H9 (cell line): ENCODE results near the gene GEN1. TPM values are rescaled to one million over a fixed set of nuclear protein-coding genes. Genes with fewer than 3 reads are reported as not detected.
A peak's percentile ranks its signal among the peaks of the same experiment; 100 is the strongest.

ENCODE experiments used
- DNase-seq: peaks from one replicate; pipeline ENCODE4 v3.0.0-alpha.2; 2017
- H2AFZ ChIP-seq: one replicate; pipeline ENCODE4 v1.6.1; 2013; ENCODE audit warnings: mild to moderate bottlenecking, low read length, control low read depth, moderate library complexity
- H2AK5ac ChIP-seq: 2 replicates; pipeline ENCODE4 v1.6.1; 2013; ENCODE audit warnings: low read length, control low read depth, mixed read lengths; ENCODE audit not compliant: insufficient read length
- H2BK120ac ChIP-seq: one replicate; pipeline ENCODE4 v1.6.1; 2013; ENCODE audit warnings: low read depth, mild to moderate bottlenecking, low read length, control low read depth, inconsistent platforms; ENCODE audit not compliant: poor library complexity, severe bottlenecking
- H2BK12ac ChIP-seq: 2 replicates; pipeline ENCODE4 v1.6.1; 2013; ENCODE audit warnings: low read length, control low read depth, mixed read lengths, low read depth; ENCODE audit not compliant: insufficient read length
- H2BK15ac ChIP-seq: 2 replicates; pipeline ENCODE4 v1.6.1; 2013; ENCODE audit warnings: low read depth, low read length, control low read depth
- H2BK20ac ChIP-seq: one replicate; pipeline ENCODE4 v1.6.1; 2013; ENCODE audit warnings: low read depth, mild to moderate bottlenecking, low read length, control low read depth, inconsistent platforms; ENCODE audit not compliant: poor library complexity, severe bottlenecking
- H2BK5ac ChIP-seq: 2 replicates; pipeline ENCODE4 v1.6.1; 2013; ENCODE audit warnings: low read length, control low read depth, mixed read lengths; ENCODE audit not compliant: insufficient read length
- H3K14ac ChIP-seq: 2 replicates; pipeline ENCODE4 v1.6.1; 2013; ENCODE audit warnings: low read length, control low read depth; ENCODE audit not compliant: insufficient read depth
- H3K18ac ChIP-seq: 2 replicates; pipeline ENCODE4 v1.6.1; 2013; ENCODE audit warnings: low read depth, mild to moderate bottlenecking, mixed read lengths, low read length, control low read depth; ENCODE audit not compliant: insufficient read length
- H3K23ac ChIP-seq: 2 replicates; pipeline ENCODE4 v1.6.1; 2013; ENCODE audit warnings: low read length, control low read depth, mixed read lengths, low read depth; ENCODE audit not compliant: insufficient read length
- H3K23me2 ChIP-seq: 2 replicates; pipeline ENCODE4 v1.6.1; 2013; ENCODE audit warnings: low read depth, mild to moderate bottlenecking, mixed read lengths, low read length, control low read depth; ENCODE audit not compliant: insufficient read length, poor library complexity, severe bottlenecking
- H3K27ac ChIP-seq: 2 replicates; pipeline ENCODE4 v1.5.1; 2013; ENCODE audit warnings: low read length, control low read depth, mixed read lengths, low read depth; ENCODE audit not compliant: insufficient read length
- H3K27me3 ChIP-seq: 2 replicates; pipeline ENCODE4 v1.6.1; 2013; ENCODE audit warnings: low read length, control low read depth, inconsistent platforms; ENCODE audit not compliant: insufficient read depth
- H3K4ac ChIP-seq: 2 replicates; pipeline ENCODE4 v1.6.1; 2013; ENCODE audit warnings: low read depth, mild to moderate bottlenecking, control low read depth, inconsistent platforms, low read length, moderate library complexity
- H3K4me1 ChIP-seq: 2 replicates; pipeline ENCODE4 v1.6.1; 2013; ENCODE audit warnings: low read length, control low read depth, inconsistent platforms; ENCODE audit not compliant: insufficient read depth
- H3K4me2 ChIP-seq: 2 replicates; pipeline ENCODE4 v1.6.1; 2013; ENCODE audit warnings: low read length, control low read depth, mixed read lengths; ENCODE audit not compliant: insufficient read length, insufficient read depth
- H3K56ac ChIP-seq: 2 replicates; pipeline ENCODE4 v1.6.1; 2013; ENCODE audit warnings: low read depth, mild to moderate bottlenecking, mixed read lengths, low read length, control low read depth; ENCODE audit not compliant: insufficient read length
- H3K79me1 ChIP-seq: 2 replicates; pipeline ENCODE4 v1.6.1; 2013; ENCODE audit warnings: low read depth, mild to moderate bottlenecking, moderate library complexity, low read length, control low read depth, inconsistent platforms; ENCODE audit not compliant: insufficient read depth, poor library complexity, severe bottlenecking
- H3K79me2 ChIP-seq: 2 replicates; pipeline ENCODE4 v1.6.1; 2013; ENCODE audit warnings: low read length, control low read depth, inconsistent platforms; ENCODE audit not compliant: insufficient read depth
- H3K9ac ChIP-seq: 2 replicates; pipeline ENCODE4 v1.6.1; 2013; ENCODE audit warnings: low read length, control low read depth, mixed read lengths; ENCODE audit not compliant: insufficient read length; ENCODE audit errors: extremely low read depth
- H3K9me3 ChIP-seq: one replicate; pipeline ENCODE4 v1.6.1; 2013; ENCODE audit warnings: low read depth, low read length, inconsistent platforms; ENCODE audit not compliant: control insufficient read depth
- H3T11ph ChIP-seq: one replicate; pipeline ENCODE4 v1.6.1; 2013; ENCODE audit warnings: mild to moderate bottlenecking, low read length, control low read depth, inconsistent platforms
- H4K20me1 ChIP-seq: one replicate; pipeline ENCODE4 v1.6.1; 2013; ENCODE audit not compliant: control insufficient read depth, insufficient read length, insufficient read depth
- H4K5ac ChIP-seq: 2 replicates; pipeline ENCODE4 v1.6.1; 2013; ENCODE audit warnings: low read depth, mild to moderate bottlenecking, mixed read lengths, low read length, control low read depth; ENCODE audit not compliant: insufficient read length
- H4K8ac ChIP-seq: replicated peaks from 2 replicates; pipeline ENCODE4 v1.6.1; 2013; ENCODE audit warnings: low read length, control low read depth, mixed read lengths, low read depth; ENCODE audit not compliant: insufficient read length
- H4K91ac ChIP-seq: 2 replicates; pipeline ENCODE4 v1.6.1; 2013; ENCODE audit warnings: low read depth, mild to moderate bottlenecking, moderate library complexity, mixed read lengths, low read length, control low read depth; ENCODE audit not compliant: insufficient read length
- H3K27ac Mint-ChIP-seq, 3 experiments: 2 replicates in 2 of 3; 3 replicates in 1 of 3; pipeline ENCODE4 v1.8.0; 2020 to 2021; ENCODE audit warnings: mixed read lengths in 3 of 3, mild to moderate bottlenecking in 1 of 3, moderate library complexity in 1 of 3
- H3K27me3 Mint-ChIP-seq: 2 replicates; pipeline ENCODE4 v1.8.0; 2021; ENCODE audit warnings: low read depth, mild to moderate bottlenecking, moderate library complexity, mixed read lengths
- H3K36me3 Mint-ChIP-seq, 3 experiments: 2 replicates in 2 of 3; 3 replicates in 1 of 3; pipeline ENCODE4 v1.8.0; 2020 to 2021; ENCODE audit warnings: low read depth in 3 of 3, mixed read lengths in 3 of 3; ENCODE audit not compliant: insufficient read depth in 1 of 3
- H3K4me1 Mint-ChIP-seq, 2 experiments: 2 replicates each; pipeline ENCODE4 v1.8.0; 2020; ENCODE audit warnings: mixed read lengths in 2 of 2
- H3K4me3 Mint-ChIP-seq, 2 experiments: 2 replicates in 1 of 2; 3 replicates in 1 of 2; pipeline ENCODE4 v1.8.0; 2020 to 2021; ENCODE audit warnings: mild to moderate bottlenecking in 2 of 2, mixed read lengths in 2 of 2, moderate library complexity in 1 of 2
- H3K9me3 Mint-ChIP-seq, 2 experiments: 2 replicates in 1 of 2; 3 replicates in 1 of 2; pipeline ENCODE4 v1.8.0; 2020; ENCODE audit warnings: mild to moderate bottlenecking in 2 of 2, mixed read lengths in 2 of 2, moderate library complexity in 1 of 2
- CTCF ChIP-seq: fragments of 200-600 bp; sonication (generic); conservative IDR thresholded peaks from 3 replicates; pipeline ENCODE4 v1.8.0; 2021; ENCODE audit warnings: antibody characterized with exemption, mild to moderate bottlenecking
- WGBS: extraction: QIAGEN DNeasy Blood & Tissue Kit; methylation state at CpG from one replicate; pipeline ENCODE4 v1.1.7; 2013; ENCODE audit warnings: missing lambda C conversion rate, low lambda C conversion rate, mixed read lengths; ENCODE audit not compliant: insufficient read length; ENCODE audit errors: extremely low coverage; 5-methylcytosine and 5-hydroxymethylcytosine counted together
- total RNA-seq: library from RNA; stranded (reverse); gene quantifications from 2 replicates; pipeline ENCODE4 v1.2.1, GENCODE V29; 2021

The GEN1 gene
- total RNA-seq, 1 experiment from 2014 or later = 28.1 TPM

- Histone ChIP-seq H3K9me3 (no peaks in the 10 kb centered on the region), H3K4ac (no peak overlapping the region), H3K23ac (no peak overlapping the region), H3K14ac (no peak overlapping the region), H3K79me1 (no peaks in the 10 kb centered on the region), H2BK120ac (no peak overlapping the region), H3K23me2 (no peaks in the 10 kb centered on the region), H3K4me2 (no peak overlapping the region), H2BK15ac (no peak overlapping the region), H2BK20ac (no peak overlapping the region), H3K79me2 (no peaks in the 10 kb centered on the region), H4K8ac (no peak overlapping the region), H3K27ac (no peak overlapping the region), H4K91ac (no peak overlapping the region), H4K5ac (no peak overlapping the region), H3K18ac (no peak overlapping the region), H3K27me3 (no peaks in the 10 kb centered on the region), H2BK12ac (no peak overlapping the region), H2AFZ (no peak overlapping the region), H3T11ph (no peak overlapping the region), H3K56ac (no peak overlapping the region), H3K9ac (no peak overlapping the region), H2AK5ac (no peak overlapping the region), H4K20me1 (no peaks in the 10 kb centered on the region), H3K4me1 (no peaks in the 10 kb centered on the region), H2BK5ac (no peak overlapping the region)
- Mint-ChIP-seq H3K4me1 (no peaks in the 10 kb centered on the region), H3K4me3 (no peak overlapping the region), H3K36me3 (peaks cover 9 to 54% (median 45%) of the 10 kb centered on the region in 3 experiments; a peak in 5 of 7 replicates), H3K27ac (0 out of 7 replicates have a peak overlapping the region, but pooled peaks of 1 of the 3 experiments have one; percentile 30), H3K9me3 (no peaks in the 10 kb centered on the region), H3K27me3 (no peaks in the 10 kb centered on the region; the same call in 1 of the 2 replicates)
- WGBS = no CpG with 5 or more reads among the region's 4 CpGs
- TF ChIP-seq CTCF = peak; percentile 79
- no peak for DNase-seq
These were observed 34.2 kb upstream of the GEN1 start for GRCh38 chr2:17719562-17720371.
